ENCODE measurements around the gene REEP5. TPM values are rescaled to one million over a fixed set of nuclear protein-coding genes. Genes with fewer than 3 reads are reported as not detected.

Gene REEP5
- total RNA-seq, 1 experiment from 2014 or later = 99.3 TPM

DNA sequence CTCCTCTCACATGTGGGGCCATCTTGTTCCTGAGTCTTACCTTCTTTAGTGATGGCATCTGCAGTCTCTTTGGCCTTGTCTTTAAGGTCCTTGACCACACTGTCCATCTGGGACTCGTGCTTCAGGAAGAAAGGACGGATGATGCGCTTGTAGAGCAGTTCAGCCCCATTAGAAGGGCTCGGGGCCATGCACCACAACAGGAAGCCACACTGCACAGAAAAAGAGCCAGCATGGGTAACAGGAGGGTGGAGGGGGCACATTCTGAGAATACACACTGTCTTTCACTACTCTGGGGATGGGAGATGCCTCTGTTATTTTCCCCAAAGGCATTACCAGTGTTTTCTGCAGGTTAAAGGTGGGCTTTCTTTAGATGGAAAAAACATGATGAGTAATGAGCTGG is 35.1 kb downstream of the REEP5 start:
- TF ChIP-seq, protein P1, sequence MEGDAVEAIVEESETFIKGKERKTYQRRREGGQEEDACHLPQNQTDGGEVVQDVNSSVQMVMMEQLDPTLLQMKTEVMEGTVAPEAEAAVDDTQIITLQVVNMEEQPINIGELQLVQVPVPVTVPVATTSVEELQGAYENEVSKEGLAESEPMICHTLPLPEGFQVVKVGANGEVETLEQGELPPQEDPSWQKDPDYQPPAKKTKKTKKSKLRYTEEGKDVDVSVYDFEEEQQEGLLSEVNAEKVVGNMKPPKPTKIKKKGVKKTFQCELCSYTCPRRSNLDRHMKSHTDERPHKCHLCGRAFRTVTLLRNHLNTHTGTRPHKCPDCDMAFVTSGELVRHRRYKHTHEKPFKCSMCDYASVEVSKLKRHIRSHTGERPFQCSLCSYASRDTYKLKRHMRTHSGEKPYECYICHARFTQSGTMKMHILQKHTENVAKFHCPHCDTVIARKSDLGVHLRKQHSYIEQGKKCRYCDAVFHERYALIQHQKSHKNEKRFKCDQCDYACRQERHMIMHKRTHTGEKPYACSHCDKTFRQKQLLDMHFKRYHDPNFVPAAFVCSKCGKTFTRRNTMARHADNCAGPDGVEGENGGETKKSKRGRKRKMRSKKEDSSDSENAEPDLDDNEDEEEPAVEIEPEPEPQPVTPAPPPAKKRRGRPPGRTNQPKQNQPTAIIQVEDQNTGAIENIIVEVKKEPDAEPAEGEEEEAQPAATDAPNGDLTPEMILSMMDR (IDR thresholded peaks at IDR 0.05; ENCODE audit: insufficient read depth in 1 of 2, low read depth in 1 of 2, low read length in 1 of 2, severe bottlenecking in 1 of 2, unreplicated experiment in 1 of 2) = no peak
- Histone ChIP-seq H3K27me3 (replicated peaks; ENCODE audit: control insufficient read depth, insufficient read depth, low read length) (no peaks in the 10 kb centered on the region), H3K4me1 (no peaks in the 10 kb centered on the region), H3K36me3 (ENCODE audit: control insufficient read depth, insufficient read depth, low read length) (peaks cover 2% of the 10 kb centered on the region), H3K9me3 (no peaks in the 10 kb centered on the region), H3K4me3 (ENCODE audit: low read depth, low read length) (no peak overlapping the region)
- Mint-ChIP-seq H3K27me3 (ENCODE audit: insufficient read depth, unreplicated experiment) (no peaks in the 10 kb centered on the region), H3K4me3 (ENCODE audit: unreplicated experiment) (no peak overlapping the region), H3K4me1 (ENCODE audit: low read depth, unreplicated experiment) (no peaks in the 10 kb centered on the region), H3K9me3 (ENCODE audit: unreplicated experiment) (no peaks in the 10 kb centered on the region), H3K27ac (ENCODE audit: unreplicated experiment) (no peak overlapping the region), H3K36me3 (ENCODE audit: insufficient read depth, unreplicated experiment) (peaks cover 30% of the 10 kb centered on the region)
- intact Hi-C loops (cut with micrococcal nuclease; ENCODE audit: unreplicated experiment) = no loop called here
- CTCF ChIA-PET = no interaction called here
- POLR2A ChIA-PET = interaction anchor here (0.6 kb wide), 1 partner anchor 178 kb away, joined by 3 read pairs; no protein-coding TSS in a partner anchor
- no TSS peak for BruUV-seq (replicated peaks)
- no peak for DNase-seq

GRCh38 chr5:112885001-112885400 is 37.0 kb downstream of the REEP5 start:
- no peak overlapping the region for H3K4me3 ChIP-seq (ENCODE audit: low read depth, low read length)
- no peak for DNase-seq
- peaks cover 2% of the 10 kb centered on the region for H3K36me3 ChIP-seq (ENCODE audit: control insufficient read depth, insufficient read depth, low read length)
- H3K9me3 ChIP-seq = no peaks in the 10 kb centered on the region
- H3K27ac Mint-ChIP-seq (ENCODE audit: unreplicated experiment) = no peak overlapping the region
- peaks cover 18% of the 10 kb centered on the region for H3K36me3 Mint-ChIP-seq (ENCODE audit: insufficient read depth, unreplicated experiment)
- intact Hi-C loops (cut with micrococcal nuclease; ENCODE audit: unreplicated experiment) = no loop called here
- H3K4me3 Mint-ChIP-seq (ENCODE audit: unreplicated experiment) = no peak overlapping the region
- no peaks in the 10 kb centered on the region for H3K9me3 Mint-ChIP-seq (ENCODE audit: unreplicated experiment)
- CTCF ChIA-PET = no interaction called here
- no peaks in the 10 kb centered on the region for H3K4me1 ChIP-seq
- no peaks in the 10 kb centered on the region for H3K27me3 Mint-ChIP-seq (ENCODE audit: insufficient read depth, unreplicated experiment)
- TF ChIP-seq, protein P1 (IDR thresholded peaks at IDR 0.05; ENCODE audit: insufficient read depth in 1 of 2, low read depth in 1 of 2, low read length in 1 of 2, severe bottlenecking in 1 of 2, unreplicated experiment in 1 of 2) = no peak
- H3K27me3 ChIP-seq (replicated peaks; ENCODE audit: control insufficient read depth, insufficient read depth, low read length) = no peaks in the 10 kb centered on the region
- no peaks in the 10 kb centered on the region for H3K4me1 Mint-ChIP-seq (ENCODE audit: low read depth, unreplicated experiment)
- POLR2A ChIA-PET = no interaction called here
- no TSS peak for BruUV-seq (replicated peaks)

GRCh38 chr5:112883192-112883591 is 38.8 kb downstream of the REEP5 start:
- Histone ChIP-seq H3K4me1 (peaks cover 7% of the 10 kb centered on the region), H3K36me3 (ENCODE audit: control insufficient read depth, insufficient read depth, low read length) (peaks cover 2% of the 10 kb centered on the region), H3K9me3 (no peaks in the 10 kb centered on the region), H3K27me3 (replicated peaks; ENCODE audit: control insufficient read depth, insufficient read depth, low read length) (no peaks in the 10 kb centered on the region), H3K4me3 (ENCODE audit: low read depth, low read length) (no peak overlapping the region)
- Mint-ChIP-seq H3K27ac (ENCODE audit: unreplicated experiment) (no peak overlapping the region), H3K4me1 (ENCODE audit: low read depth, unreplicated experiment) (peaks cover 1% of the 10 kb centered on the region), H3K36me3 (ENCODE audit: insufficient read depth, unreplicated experiment) (peaks cover 15% of the 10 kb centered on the region), H3K27me3 (ENCODE audit: insufficient read depth, unreplicated experiment) (no peaks in the 10 kb centered on the region), H3K4me3 (ENCODE audit: unreplicated experiment) (no peak overlapping the region), H3K9me3 (ENCODE audit: unreplicated experiment) (no peaks in the 10 kb centered on the region)
- no peak for DNase-seq
- TF ChIP-seq, protein P1 (IDR thresholded peaks at IDR 0.05; ENCODE audit: insufficient read depth in 1 of 2, low read depth in 1 of 2, low read length in 1 of 2, severe bottlenecking in 1 of 2, unreplicated experiment in 1 of 2) = no peak
- no TSS peak for BruUV-seq (replicated peaks)
- POLR2A ChIA-PET = no interaction called here
- CTCF ChIA-PET = no interaction called here
- intact Hi-C loops (cut with micrococcal nuclease; ENCODE audit: unreplicated experiment) = no loop called here
